ENCODE data around the gene SLC5A6.

SLC5A6 gene

GRCh38 chr2:27223416-27223815, 11.3 kb upstream of the SLC5A6 start:
- no peak overlapping the region for H3K4me3 ChIP-seq (ENCODE audit: low read depth, low read length)
- TF ChIP-seq GLIS2 (tag by site-specific recombination; IDR thresholded peaks at IDR 0.05) = no peak
- TF ChIP-seq WT1 (tag by site-specific recombination; IDR thresholded peaks at IDR 0.05) = no peak
- no peak for TF ChIP-seq KLF9 (tag by site-specific recombination; IDR thresholded peaks at IDR 0.05; ENCODE audit: low read depth)
- no peak for TF ChIP-seq ZNF211 (tag by site-specific recombination; IDR thresholded peaks at IDR 0.05; ENCODE audit: low read depth)
- TF ChIP-seq ZXDB (tag by site-specific recombination; IDR thresholded peaks at IDR 0.05) = no peak
- no peak for TF ChIP-seq OSR2 (tag by site-specific recombination; IDR thresholded peaks at IDR 0.05)
- TF ChIP-seq ZNF747 (tag by site-specific recombination; IDR thresholded peaks at IDR 0.05) = no peak
- TF ChIP-seq ZNF184 (tag by site-specific recombination; IDR thresholded peaks at IDR 0.05) = no peak
- TF ChIP-seq GFI1B (tag by site-specific recombination; IDR thresholded peaks at IDR 0.05) = no peak
- TF ChIP-seq HIC1 (tag by site-specific recombination; IDR thresholded peaks at IDR 0.05) = no peak
- TF ChIP-seq SP3 (tag by site-specific recombination; IDR thresholded peaks at IDR 0.05) = no peak
- no peak for TF ChIP-seq ZNF629 (tag by site-specific recombination; IDR thresholded peaks at IDR 0.05)
- TF ChIP-seq SCRT2 (tag by site-specific recombination; IDR thresholded peaks at IDR 0.05) = no peak
- TF ChIP-seq ZNF791 (tag by site-specific recombination; IDR thresholded peaks at IDR 0.05) = no peak
- no peak for TF ChIP-seq AEBP2 (tag by site-specific recombination; IDR thresholded peaks at IDR 0.05; ENCODE audit: borderline replicate concordance)
- no peak for TF ChIP-seq ZNF555 (tag by site-specific recombination; conservative IDR thresholded peaks at IDR 0.05)
- no peak for TF ChIP-seq ZNF626 (tag by site-specific recombination; IDR thresholded peaks at IDR 0.05)
- no peak for TF ChIP-seq PBX3 (CRISPR knock-in tag; IDR thresholded peaks at IDR 0.05)
- TF ChIP-seq ZNF76 (tag by site-specific recombination; IDR thresholded peaks at IDR 0.05; ENCODE audit: borderline replicate concordance, low read depth) = no peak
- CTCF ChIA-PET = interaction anchor here (0.6 to 1.1 kb wide), 3 partner anchors 80 to 162 kb away, joined by 3 read pairs; no protein-coding TSS in a partner anchor
- H3K27ac ChIP-seq (ENCODE audit: extremely low read depth, low read depth, low read length) = peak overlapping the region; percentile 5; the same call in 1 of the 2 replicates
- no peaks in the 10 kb centered on the region for H3K9me3 ChIP-seq (ENCODE audit: control insufficient read depth, insufficient read depth, low read depth, low read length)
- H3K4me1 ChIP-seq (ENCODE audit: control insufficient read depth, insufficient read depth, low read length) = no peaks in the 10 kb centered on the region; the same call in 1 of the 2 replicates
- POLR2A ChIA-PET = interaction anchor here (1.1 kb wide), 1 partner anchor 13 kb away, joined by 3 read pairs; no protein-coding TSS in a partner anchor
- H3K36me3 ChIP-seq (ENCODE audit: control insufficient read depth in 2 of 2, insufficient read depth in 1 of 2, low read length in 2 of 2) = peaks cover 52 to 97% of the 10 kb centered on the region in 2 experiments

- H3K4me3 ChIP-seq (ENCODE audit: low read depth, low read length) = no peak overlapping the region
- H3K36me3 ChIP-seq (ENCODE audit: control insufficient read depth in 2 of 2, insufficient read depth in 1 of 2, low read length in 2 of 2) = peaks cover 42 to 96% of the 10 kb centered on the region in 2 experiments
- H3K4me1 ChIP-seq (ENCODE audit: control insufficient read depth, insufficient read depth, low read length) = no peaks in the 10 kb centered on the region; the same call in 1 of the 2 replicates
- H3K9me3 ChIP-seq (ENCODE audit: control insufficient read depth, insufficient read depth, low read depth, low read length) = no peaks in the 10 kb centered on the region
- POLR2A ChIA-PET = interaction anchor here (0.8 kb wide), 1 partner anchor 8 kb away, joined by 3 read pairs; no protein-coding TSS in a partner anchor
- CTCF ChIA-PET = interaction anchor here (1.1 kb wide), 1 partner anchor 81 kb away, joined by 3 read pairs; no protein-coding TSS in a partner anchor
- H3K27ac ChIP-seq (ENCODE audit: extremely low read depth, low read depth, low read length) = no peak overlapping the region
- TF ChIP-seq PATZ1 (tag by site-specific recombination; IDR thresholded peaks at IDR 0.05) = no peak
- TF ChIP-seq ZNF362 (tag by site-specific recombination; IDR thresholded peaks at IDR 0.05) = no peak
- no peak for TF ChIP-seq KLF16 (tag by site-specific recombination; IDR thresholded peaks at IDR 0.05)
- TF ChIP-seq ZSCAN23 (tag by site-specific recombination; IDR thresholded peaks at IDR 0.05) = no peak
- TF ChIP-seq ZNF266 (tag by site-specific recombination; IDR thresholded peaks at IDR 0.05; ENCODE audit: low read depth) = no peak
- TF ChIP-seq ZBTB10 (tag by site-specific recombination; IDR thresholded peaks at IDR 0.05) = no peak
- TF ChIP-seq ZXDB (tag by site-specific recombination; IDR thresholded peaks at IDR 0.05) = no peak
- no peak for TF ChIP-seq SP3 (tag by site-specific recombination; IDR thresholded peaks at IDR 0.05)
Observed at GRCh38 chr2:27222407-27222806, 10.3 kb upstream of the SLC5A6 start.
